ENCODE data around the gene ISLR.
A peak's percentile ranks its signal among the peaks of the same experiment; 100 is the strongest.
"Not testable (repeated sequence)": the region's sequence is repeated elsewhere in the genome, so short reads cannot be mapped to it uniquely, and the experiment has no call there.

ISLR gene

GRCh38 chr15:74137537-74137894 lies 36.0 kb upstream of the ISLR start:
- no peak for DNase-seq

- DNase-seq: no peak
Observed at GRCh38 chr15:74138642-74139041, 34.9 kb upstream of the ISLR start.

GRCh38 chr15:74141591-74141990 lies 31.9 kb upstream of the ISLR start:
- DNase-seq: no peak

- DNase-seq: no peak
Observed at GRCh38 chr15:74144153-74144775, 29.2 kb upstream of the ISLR start.

GRCh38 chr15:74146277-74146800 lies 27.2 kb upstream of the ISLR start:
- DNase-seq: no peak

- DNase-seq: no peak
Observed at GRCh38 chr15:74147051-74147450, 26.5 kb upstream of the ISLR start.

GRCh38 chr15:74155766-74156417 lies 17.6 kb upstream of the ISLR start:
- no peak for DNase-seq

- DNase-seq: peak; percentile 33
Observed at GRCh38 chr15:74156678-74157411, 16.7 kb upstream of the ISLR start.

GRCh38 chr15:74157868-74158827 lies 15.4 kb upstream of the ISLR start:
- DNase-seq: no peak

GRCh38 chr15:74158855-74159650 lies 14.5 kb upstream of the ISLR start:
- DNase-seq: no peak

- DNase-seq: no peak
Observed at GRCh38 chr15:74159773-74160172, 13.7 kb upstream of the ISLR start.

GRCh38 chr15:74160390-74160789 lies 13.1 kb upstream of the ISLR start:
- not testable (repeated sequence) for DNase-seq

- not testable (repeated sequence) for DNase-seq
Observed at GRCh38 chr15:74162195-74162536, 11.3 kb upstream of the ISLR start.

- DNase-seq: no peak
Observed at GRCh38 chr15:74165461-74165860, 8.0 kb upstream of the ISLR start.

GRCh38 chr15:74167891-74168331 lies 5.6 kb upstream of the ISLR start:
- no peak for DNase-seq

GRCh38 chr15:74168711-74169126 lies 4.8 kb upstream of the ISLR start:
- no peak for DNase-seq

- DNase-seq: no peak
Observed at GRCh38 chr15:74170071-74170844, 3.3 kb upstream of the ISLR start.

- no peak for DNase-seq
Observed at GRCh38 chr15:74170875-74171578, 2.5 kb upstream of the ISLR start.

GRCh38 chr15:74171965-74172541 lies 1.5 kb upstream of the ISLR start:
- no peak for DNase-seq

All from NCI-H1694 (cell line).